Ascending aorta (tissue), 2 donors: ENCODE measurements around the gene SLC8A2. TPM values are rescaled to one million over a fixed set of nuclear protein-coding genes. Genes with fewer than 3 reads are reported as not detected.

Experiments
- DNase-seq, 2 donors: peaks; one replicate each; pipeline ENCODE4 v3.0.0-alpha.2; 2019; ENCODE audit warnings: low spot score in 2 of 2
- H3K27ac ChIP-seq, 2 donors: fragments of 200-600 bp; sonication (generic); one replicate each; pipeline ENCODE4 v1.5.1; 2016 to 2017; ENCODE audit warnings: mild to moderate bottlenecking in 1 of 2
- H3K27me3 ChIP-seq: fragments of 200-600 bp; sonication (generic); one replicate; pipeline ENCODE4 v1.5.1; 2017
- H3K36me3 ChIP-seq, 2 donors: fragments of 200-600 bp; sonication (generic); one replicate each; pipeline ENCODE4 v1.5.1; 2016
- H3K4me1 ChIP-seq, 2 donors: fragments of 200-600 bp; sonication (generic); one replicate each; pipeline ENCODE4 v1.5.1; 2016 to 2017; ENCODE audit warnings: mild to moderate bottlenecking in 1 of 2
- H3K4me3 ChIP-seq, 2 donors: fragments of 200-600 bp; sonication (generic); one replicate each; pipeline ENCODE4 v1.5.1; 2016 to 2017; ENCODE audit warnings: mild to moderate bottlenecking in 1 of 2
- H3K9me3 ChIP-seq, 2 donors: fragments of 200-600 bp; sonication (generic); one replicate each; pipeline ENCODE4 v1.5.1; 2016
- CTCF ChIP-seq, 3 experiments: fragments of 200-600 bp in 2 of 3; fragments of 450-650 bp in 1 of 3; sonication (generic) in 2 of 3; IDR thresholded peaks; one replicate each; pipeline ENCODE4 v1.5.1; 2016 to 2019; ENCODE audit warnings: antibody characterized with exemption in 3 of 3, mild to moderate bottlenecking in 1 of 3, moderate library complexity in 1 of 3
- intact Hi-C: fragments of 100-400 bp; cut with DNase I; formaldehyde crosslinking; loops from one replicate; pipeline ENCODE4 v1.15.1; 2023
- total RNA-seq: library from RNA; depleted of rRNA; stranded (reverse); fragments of >200 nt; gene quantifications from one replicate; pipeline ENCODE4 v1.1.0, GENCODE V29; 2016

The SLC8A2 gene
- total RNA-seq, 1 donor from 2014 or later = not detected

GRCh38 chr19:47511128-47511517 is 39.4 kb upstream of the SLC8A2 start:
- intact Hi-C loops = no loop called here
- no peaks in the 10 kb centered on the region for H3K27me3 ChIP-seq
- peaks cover 26 to 62% of the 10 kb centered on the region in 2 donors for H3K4me1 ChIP-seq
- H3K9me3 ChIP-seq = no peaks in the 10 kb centered on the region
- H3K27ac ChIP-seq = peak overlapping the region; percentile 92 to 96
- no peak for TF ChIP-seq CTCF (IDR thresholded peaks at IDR 0.05)
- no peak overlapping the region for H3K4me3 ChIP-seq
- peaks cover 0 to 3% of the 10 kb centered on the region in 2 donors for H3K36me3 ChIP-seq
- no peak for DNase-seq

- H3K4me1 ChIP-seq = peaks cover 26 to 62% of the 10 kb centered on the region in 2 donors
- intact Hi-C loops = no loop called here
- no peaks in the 10 kb centered on the region for H3K27me3 ChIP-seq
- no peak overlapping the region for H3K4me3 ChIP-seq
- no peak for TF ChIP-seq CTCF (IDR thresholded peaks at IDR 0.05)
- peaks cover 0 to 3% of the 10 kb centered on the region in 2 donors for H3K36me3 ChIP-seq
- no peak for DNase-seq
- peak overlapping the region; percentile 92 to 96 for H3K27ac ChIP-seq
- no peaks in the 10 kb centered on the region for H3K9me3 ChIP-seq
Measured at GRCh38 chr19:47510516-47511127, 38.9 kb upstream of the SLC8A2 start.

GRCh38 chr19:47509973-47510372 is 38.3 kb upstream of the SLC8A2 start:
- intact Hi-C loops = no loop called here
- Histone ChIP-seq H3K9me3 (no peaks in the 10 kb centered on the region), H3K4me1 (peaks cover 26 to 62% of the 10 kb centered on the region in 2 donors), H3K36me3 (peaks cover 0 to 3% of the 10 kb centered on the region in 2 donors), H3K4me3 (peak overlapping the region in 1 of 2 donors; percentile 14), H3K27me3 (no peaks in the 10 kb centered on the region), H3K27ac (peak overlapping the region; percentile 52 to 60)
- TF ChIP-seq CTCF (IDR thresholded peaks at IDR 0.05) = no peak
- DNase-seq = peak in 1 of 2 donors; percentile 86

GRCh38 chr19:47509170-47509847 is 37.6 kb upstream of the SLC8A2 start:
- Histone ChIP-seq H3K4me3 (peak overlapping the region in 1 of 2 donors; percentile 14), H3K27me3 (no peaks in the 10 kb centered on the region), H3K36me3 (peaks cover 0 to 3% of the 10 kb centered on the region in 2 donors), H3K4me1 (peaks cover 26 to 62% of the 10 kb centered on the region in 2 donors), H3K27ac (peak overlapping the region; percentile 47 to 52), H3K9me3 (no peaks in the 10 kb centered on the region)
- DNase-seq = no peak
- TF ChIP-seq CTCF (IDR thresholded peaks at IDR 0.05) = no peak
- intact Hi-C loops = no loop called here

GRCh38 chr19:47508721-47509120 is 37.0 kb upstream of the SLC8A2 start:
- peaks cover 26 to 59% of the 10 kb centered on the region in 2 donors for H3K4me1 ChIP-seq
- TF ChIP-seq CTCF (IDR thresholded peaks at IDR 0.05) = no peak
- no peak overlapping the region for H3K4me3 ChIP-seq
- H3K9me3 ChIP-seq = no peaks in the 10 kb centered on the region
- peaks cover 4 to 8% of the 10 kb centered on the region in 2 donors for H3K36me3 ChIP-seq
- intact Hi-C loops = no loop called here
- no peaks in the 10 kb centered on the region for H3K27me3 ChIP-seq
- peak overlapping the region in 1 of 2 donors; percentile 47 for H3K27ac ChIP-seq
- DNase-seq = no peak
